ENCODE results near the gene NAT9.

NAT9 gene

GRCh38 chr17:74744349-74744713, 31.8 kb downstream of the NAT9 start:
- Histone ChIP-seq H3K9me2 (ENCODE audit: low read depth, low read length) (no peaks in the 10 kb centered on the region), H3K27ac (ENCODE audit: low read depth, low read length, poor library complexity, severe bottlenecking) (no peak overlapping the region), H3K27me3 (ENCODE audit: insufficient read depth, low read length) (no peaks in the 10 kb centered on the region), H3K9me3 (ENCODE audit: low read length) (no peaks in the 10 kb centered on the region), H3K4me3 (ENCODE audit: low read depth, low read length, poor library complexity, severe bottlenecking) (no peak overlapping the region), H3K9ac (ENCODE audit: low read length) (no peak overlapping the region), H3K79me2 (ENCODE audit: insufficient read depth, low read length) (no peaks in the 10 kb centered on the region), H3K4me2 (ENCODE audit: low read length) (no peak overlapping the region), H2AFZ (ENCODE audit: low read length) (no peak overlapping the region), H3K36me3 (ENCODE audit: insufficient read depth, low read length) (no peaks in the 10 kb centered on the region), H4K20me1 (ENCODE audit: insufficient read depth, low read length) (no peaks in the 10 kb centered on the region), H3K4me1 (ENCODE audit: insufficient read depth, low read length, severe bottlenecking) (peaks cover 18% of the 10 kb centered on the region), H3F3A (ENCODE audit: insufficient read depth, low read length) (no peaks in the 10 kb centered on the region)
- TF ChIP-seq EZH2 (IDR thresholded peaks at IDR 0.05; ENCODE audit: borderline replicate concordance, low read length) (no peak), CTCF (IDR thresholded peaks at IDR 0.05; ENCODE audit: low read length) (no peak)

- peaks cover 16% of the 10 kb centered on the region for H3K4me1 ChIP-seq (ENCODE audit: insufficient read depth, low read length, severe bottlenecking)
- H3K4me2 ChIP-seq (ENCODE audit: low read length), result no peak overlapping the region
- no peak overlapping the region for H3K9ac ChIP-seq (ENCODE audit: low read length)
- H3K9me3 ChIP-seq (ENCODE audit: low read length), result no peaks in the 10 kb centered on the region
- H3K4me3 ChIP-seq (ENCODE audit: low read depth, low read length, poor library complexity, severe bottlenecking), result no peak overlapping the region
- H2AFZ ChIP-seq (ENCODE audit: low read length), result no peak overlapping the region
- no peaks in the 10 kb centered on the region for H3K9me2 ChIP-seq (ENCODE audit: low read depth, low read length)
- H3K79me2 ChIP-seq (ENCODE audit: insufficient read depth, low read length), result no peaks in the 10 kb centered on the region
- H3F3A ChIP-seq (ENCODE audit: insufficient read depth, low read length), result no peaks in the 10 kb centered on the region
- H3K27me3 ChIP-seq (ENCODE audit: insufficient read depth, low read length), result no peaks in the 10 kb centered on the region; the same call in 1 of the 2 replicates
- H4K20me1 ChIP-seq (ENCODE audit: insufficient read depth, low read length), result no peaks in the 10 kb centered on the region
- no peaks in the 10 kb centered on the region for H3K36me3 ChIP-seq (ENCODE audit: insufficient read depth, low read length)
- TF ChIP-seq EZH2 (IDR thresholded peaks at IDR 0.05; ENCODE audit: borderline replicate concordance, low read length) (no peak), CTCF (IDR thresholded peaks at IDR 0.05; ENCODE audit: low read length) (no peak)
- H3K27ac ChIP-seq (ENCODE audit: low read depth, low read length, poor library complexity, severe bottlenecking), result no peak overlapping the region
These were observed 32.4 kb downstream of the NAT9 start for GRCh38 chr17:74743755-74744154.

GRCh38 chr17:74742978-74743545, 33.1 kb downstream of the NAT9 start:
- no peaks in the 10 kb centered on the region for H4K20me1 ChIP-seq (ENCODE audit: insufficient read depth, low read length)
- H3K9me2 ChIP-seq (ENCODE audit: low read depth, low read length), result no peaks in the 10 kb centered on the region
- no peak overlapping the region for H3K9ac ChIP-seq (ENCODE audit: low read length)
- H3K9me3 ChIP-seq (ENCODE audit: low read length), result no peaks in the 10 kb centered on the region
- TF ChIP-seq CTCF (IDR thresholded peaks at IDR 0.05; ENCODE audit: low read length) (no peak), EZH2 (IDR thresholded peaks at IDR 0.05; ENCODE audit: borderline replicate concordance, low read length) (no peak)
- H3F3A ChIP-seq (ENCODE audit: insufficient read depth, low read length), result no peaks in the 10 kb centered on the region
- no peak overlapping the region for H3K27ac ChIP-seq (ENCODE audit: low read depth, low read length, poor library complexity, severe bottlenecking)
- H3K4me3 ChIP-seq (ENCODE audit: low read depth, low read length, poor library complexity, severe bottlenecking), result no peak overlapping the region
- H3K27me3 ChIP-seq (ENCODE audit: insufficient read depth, low read length), result no peaks in the 10 kb centered on the region; the same call in 1 of the 2 replicates
- no peaks in the 10 kb centered on the region for H3K79me2 ChIP-seq (ENCODE audit: insufficient read depth, low read length)
- peaks cover 22% of the 10 kb centered on the region for H3K4me1 ChIP-seq (ENCODE audit: insufficient read depth, low read length, severe bottlenecking)
- no peaks in the 10 kb centered on the region for H3K36me3 ChIP-seq (ENCODE audit: insufficient read depth, low read length)
- H2AFZ ChIP-seq (ENCODE audit: low read length), result no peak overlapping the region
- H3K4me2 ChIP-seq (ENCODE audit: low read length), result no peak overlapping the region

All from OCI-LY1 (cell line).